ENCODE data around the gene SLC35F1.

SLC35F1 gene

GRCh38 chr6:118128755-118129154, 221.7 kb downstream of the SLC35F1 start:
- no peak for DNase-seq

- no peak for DNase-seq
These were observed 227.1 kb downstream of the SLC35F1 start for GRCh38 chr6:118134206-118134605.

DNA sequence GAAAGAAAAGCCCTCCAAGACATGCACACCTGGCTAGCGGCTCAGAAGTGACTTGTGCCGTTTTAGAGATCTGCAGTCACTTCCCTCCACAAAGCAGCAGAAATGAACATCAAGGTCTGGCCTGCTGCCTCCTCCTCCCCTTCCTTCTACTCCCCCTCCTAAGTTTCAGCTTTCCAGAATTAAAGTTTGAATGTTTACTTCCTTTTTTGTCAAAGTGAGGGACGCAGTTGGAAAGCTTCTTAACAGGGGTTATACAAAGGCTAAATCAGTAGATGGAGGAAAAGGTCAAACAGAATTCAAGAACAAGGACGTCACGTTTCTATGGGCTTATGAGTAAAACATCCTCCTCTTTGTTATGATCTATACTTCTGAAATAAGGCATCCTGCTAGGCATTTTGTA, 227.7 kb downstream of the SLC35F1 start:
- DNase-seq: no peak

- no peak for DNase-seq
These were observed 228.3 kb downstream of the SLC35F1 start for GRCh38 chr6:118135371-118135770.

DNA sequence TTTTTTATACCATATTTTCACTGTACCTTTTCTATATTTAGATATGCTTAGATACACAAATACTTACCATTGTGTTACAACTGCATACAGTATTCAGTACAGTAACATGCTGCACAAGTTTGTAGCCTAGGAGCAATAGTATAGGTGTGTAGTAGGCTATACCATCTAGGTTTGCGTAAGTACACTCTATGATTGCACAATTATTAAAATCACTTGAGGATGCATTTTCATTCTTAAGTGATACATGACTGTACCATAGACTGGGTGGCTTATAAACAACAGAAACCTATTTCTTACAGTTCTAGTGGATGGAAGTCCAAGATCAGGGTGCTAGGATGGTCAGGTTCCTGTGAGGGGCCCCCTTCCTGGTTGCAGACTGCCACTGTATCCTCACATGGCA, 234.1 kb downstream of the SLC35F1 start:
- no peak for DNase-seq

GRCh38 chr6:118146584-118146983, 239.5 kb downstream of the SLC35F1 start:
- no peak for DNase-seq

- no peak for DNase-seq
These were observed 240.4 kb downstream of the SLC35F1 start for GRCh38 chr6:118147511-118147910.

DNA sequence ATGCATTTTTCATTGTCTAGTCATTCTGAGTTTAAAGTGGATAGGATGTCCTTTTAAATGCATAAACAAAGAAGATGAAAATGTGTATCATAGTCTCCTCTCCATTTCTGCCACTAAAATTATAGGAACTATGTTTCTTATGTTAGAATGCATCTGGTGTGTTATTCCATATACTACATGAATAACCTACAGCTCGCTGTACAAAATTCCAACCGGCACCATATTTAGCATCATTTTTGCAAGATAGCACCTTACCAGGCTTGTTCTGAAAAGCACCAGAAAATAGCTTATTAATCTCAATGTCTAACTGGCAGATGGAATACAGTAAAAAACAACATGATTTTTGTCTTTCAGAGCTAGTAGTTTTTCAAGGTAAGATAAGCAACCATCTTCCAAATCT, 241.5 kb downstream of the SLC35F1 start:
- no peak for DNase-seq

- no peak for DNase-seq
These were observed 245.5 kb downstream of the SLC35F1 start for GRCh38 chr6:118152524-118152923.

- DNase-seq: no peak
These were observed 254.3 kb downstream of the SLC35F1 start for GRCh38 chr6:118161343-118161742.

DNA sequence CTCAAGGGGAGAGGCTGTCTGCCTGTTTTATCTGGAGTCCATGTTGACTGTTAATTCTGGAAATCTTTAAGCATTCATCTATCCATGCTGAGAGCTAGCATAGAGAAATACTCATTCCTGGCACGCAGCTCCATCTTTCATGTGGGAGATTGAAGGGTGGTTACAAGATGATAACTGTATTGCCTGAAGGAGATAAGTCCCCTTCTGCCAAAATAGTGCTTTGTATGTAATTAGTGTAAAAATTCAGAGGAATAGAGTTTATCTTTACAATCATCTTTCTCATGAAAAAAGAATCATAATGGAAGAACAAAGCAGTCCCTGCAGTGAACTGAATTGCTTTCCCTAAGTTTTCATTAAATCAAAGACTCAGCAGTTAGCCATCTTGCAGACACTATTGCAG, 256.5 kb downstream of the SLC35F1 start:
- DNase-seq: no peak

GRCh38 chr6:118165500-118165899, 258.4 kb downstream of the SLC35F1 start:
- DNase-seq: no peak

- DNase-seq: peak; percentile 30 to 38
These were observed 261.4 kb downstream of the SLC35F1 start for GRCh38 chr6:118168421-118168820.

GRCh38 chr6:118171852-118172251, 264.8 kb downstream of the SLC35F1 start:
- DNase-seq: no peak

DNA sequence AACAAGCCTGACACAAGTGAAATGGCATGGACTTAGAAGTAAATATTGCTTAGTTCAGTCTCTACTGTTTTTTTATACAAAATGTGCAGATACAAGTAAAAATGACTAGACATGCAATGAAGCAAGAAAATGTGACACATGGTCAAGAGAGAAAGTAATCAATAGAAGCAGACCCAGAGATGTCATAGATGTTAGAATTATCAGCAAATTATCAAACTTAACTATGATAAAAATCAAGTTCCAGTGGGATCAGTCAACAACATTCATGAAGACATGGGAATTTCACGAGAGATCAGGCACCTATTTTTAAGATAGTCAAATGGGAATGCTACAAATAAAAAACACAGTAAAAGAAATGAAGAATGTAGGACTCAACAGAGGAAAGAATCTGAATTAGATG, 267.0 kb downstream of the SLC35F1 start:
- DNase-seq: no peak

DNA sequence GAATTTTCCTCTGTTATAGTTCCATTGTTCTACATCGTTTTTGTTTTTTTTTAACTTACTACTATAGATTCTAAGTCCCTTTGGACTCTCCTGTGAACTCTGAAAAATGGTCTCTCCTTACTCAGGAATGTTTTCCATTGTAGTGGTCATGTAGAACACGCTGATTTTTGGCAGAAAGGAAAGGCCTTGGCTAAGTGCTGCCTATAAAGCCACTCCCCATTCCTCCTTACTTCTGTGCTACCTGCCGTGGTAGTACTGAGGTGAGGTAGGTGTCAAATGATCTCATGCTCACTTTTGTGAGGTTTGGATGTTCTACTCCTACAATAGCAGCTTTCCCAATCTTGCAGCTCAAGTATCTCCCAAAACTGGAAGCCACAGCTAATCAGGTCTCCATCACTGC, 270.7 kb downstream of the SLC35F1 start:
- DNase-seq: no peak

- DNase-seq: no peak
These were observed 272.0 kb downstream of the SLC35F1 start for GRCh38 chr6:118179048-118179447.

DNA sequence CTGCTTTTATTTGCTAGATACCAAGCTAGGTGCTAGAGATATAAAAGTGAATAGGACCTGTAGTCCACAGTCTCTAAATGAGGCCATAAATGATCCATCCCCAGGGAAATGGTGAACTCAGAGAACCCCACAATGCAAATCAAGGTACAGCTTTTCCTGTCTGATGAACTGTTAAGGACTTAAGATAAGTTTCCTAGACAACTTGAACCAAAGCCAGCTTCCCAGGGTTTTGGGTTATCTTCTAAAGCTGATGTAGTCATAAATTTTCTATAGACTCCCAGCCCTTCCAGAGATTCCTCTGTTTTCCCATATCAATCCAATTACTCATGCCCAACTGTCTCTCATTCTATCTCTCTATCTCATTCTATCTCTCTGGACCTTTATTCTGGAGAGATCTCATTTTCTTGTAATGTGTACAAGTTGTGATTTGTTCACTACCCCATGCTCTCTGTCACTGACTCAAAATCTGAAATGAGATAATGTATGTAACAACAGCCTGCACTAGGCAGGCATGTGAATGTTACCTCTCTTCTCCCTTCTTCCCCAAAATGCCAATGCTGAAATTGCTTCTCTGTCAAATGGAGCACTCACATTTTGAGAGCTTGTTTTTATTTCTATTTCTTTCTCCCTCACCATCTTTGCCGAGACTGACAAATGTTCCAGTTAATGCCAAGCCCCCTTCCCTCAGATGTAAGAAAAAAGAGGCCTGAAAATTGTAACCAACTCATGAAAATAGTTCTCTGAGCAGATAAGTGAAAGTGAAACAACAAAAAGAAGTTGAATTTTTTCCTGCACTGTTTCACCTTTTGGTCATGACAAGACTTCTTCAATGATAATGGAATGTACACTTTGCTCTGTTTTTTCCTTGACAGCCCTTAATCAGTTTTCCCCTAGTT, 279.9 kb downstream of the SLC35F1 start:
- no peak for DNase-seq

DNA sequence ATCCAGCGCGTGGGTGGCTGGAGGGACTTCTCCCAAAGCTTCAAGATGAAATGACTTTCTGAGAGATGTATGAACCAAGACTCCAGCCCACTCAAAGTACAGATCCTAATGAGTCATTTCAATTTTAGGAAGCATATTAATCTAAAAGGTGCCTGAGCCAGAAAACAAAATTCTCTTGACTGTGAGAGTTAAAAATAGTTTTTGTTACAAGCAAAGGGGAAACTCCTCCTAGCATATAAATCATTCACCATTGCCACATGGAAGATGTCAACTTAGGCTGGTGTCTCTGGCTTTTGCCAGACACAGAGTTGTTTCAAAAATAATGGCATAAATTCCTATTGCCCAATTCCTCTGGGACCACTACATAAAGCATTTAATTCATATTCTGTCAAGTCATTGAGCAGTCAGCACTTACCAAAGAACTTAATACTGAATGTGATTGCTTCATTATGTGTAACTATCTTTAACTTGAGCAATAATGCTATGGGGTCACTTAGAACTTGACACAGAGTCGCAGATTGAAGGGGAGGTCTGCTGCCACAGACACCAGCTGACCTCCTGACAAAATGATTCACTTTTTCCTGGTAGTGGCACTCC, 280.6 kb downstream of the SLC35F1 start:
- peak in 1 of 2 experiments; percentile 12 for DNase-seq

DNA sequence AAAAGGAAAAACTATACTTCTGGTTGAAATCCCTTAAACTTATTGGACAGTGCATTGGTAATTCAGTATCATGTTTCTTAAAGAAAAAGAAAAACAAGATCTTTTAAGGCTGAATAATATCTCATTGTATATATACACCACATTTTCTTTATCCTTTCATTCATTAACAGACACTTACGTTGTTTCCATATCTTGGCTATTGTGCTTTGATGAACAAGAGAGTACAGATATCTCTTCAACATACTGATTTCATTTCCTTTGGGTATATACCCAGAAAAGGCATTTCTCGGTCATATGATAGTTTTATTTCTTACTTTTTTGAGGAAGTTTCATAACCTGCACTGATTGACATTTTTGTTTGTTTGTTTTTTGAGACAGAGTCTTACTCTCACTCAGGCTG, 281.5 kb downstream of the SLC35F1 start:
- no peak for DNase-seq

DNA sequence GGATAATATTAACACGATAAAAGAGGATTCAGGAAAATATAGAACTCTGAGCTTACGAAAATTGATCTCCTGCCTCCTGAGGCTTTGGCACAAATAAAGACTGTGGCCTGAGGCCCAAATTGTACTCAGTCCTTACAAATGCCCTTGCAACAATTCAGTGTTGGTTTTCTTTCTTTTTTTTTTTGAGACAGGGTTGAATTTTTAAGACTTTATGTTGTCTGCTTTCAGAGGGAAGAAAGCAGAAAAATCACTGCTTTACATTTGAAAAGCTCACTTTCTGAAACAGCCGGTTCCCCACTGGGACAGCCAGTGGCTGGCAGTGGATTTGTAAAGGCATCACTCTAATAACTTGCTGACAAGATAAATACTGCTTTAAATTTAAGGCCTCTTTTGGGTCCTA, 290.5 kb downstream of the SLC35F1 start:
- no peak for DNase-seq

DNA sequence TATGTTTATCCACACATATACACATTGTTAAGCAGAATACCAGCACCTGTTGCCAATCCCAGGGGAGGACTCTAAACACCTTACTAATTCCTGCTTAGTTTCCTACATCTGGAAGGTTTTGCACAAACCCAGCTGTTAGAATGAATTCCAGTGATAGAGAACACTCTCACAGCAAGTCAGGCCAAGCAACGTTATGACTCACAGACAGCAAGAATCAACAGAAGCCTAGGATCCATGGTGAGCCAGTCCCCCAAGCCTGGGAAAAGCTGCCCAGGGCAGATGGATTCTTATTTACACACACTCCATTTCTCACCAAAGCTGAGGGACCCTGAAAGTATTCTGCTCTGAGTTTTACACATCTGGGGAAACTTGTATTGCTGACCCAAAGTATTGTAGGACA, 291.7 kb downstream of the SLC35F1 start:
- no peak for DNase-seq

DNA sequence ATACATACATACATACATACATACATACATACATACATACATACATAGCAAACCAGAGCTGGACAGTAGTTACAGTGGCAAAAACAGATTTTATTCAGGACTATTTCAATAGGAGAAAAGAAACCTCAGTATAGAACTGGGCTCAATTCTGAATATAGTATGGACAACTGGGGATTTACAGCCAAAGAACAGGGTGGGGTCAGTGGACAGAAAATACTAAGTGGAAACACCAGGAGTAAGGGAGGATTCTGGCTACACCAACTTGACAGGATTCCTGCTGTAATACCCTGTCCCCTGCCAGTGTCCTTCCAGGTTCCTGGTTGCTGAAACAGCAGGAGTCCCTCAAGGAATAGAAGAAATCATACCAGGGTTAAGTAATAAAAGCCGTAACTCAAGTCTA, 293.1 kb downstream of the SLC35F1 start:
- DNase-seq: no peak

DNA sequence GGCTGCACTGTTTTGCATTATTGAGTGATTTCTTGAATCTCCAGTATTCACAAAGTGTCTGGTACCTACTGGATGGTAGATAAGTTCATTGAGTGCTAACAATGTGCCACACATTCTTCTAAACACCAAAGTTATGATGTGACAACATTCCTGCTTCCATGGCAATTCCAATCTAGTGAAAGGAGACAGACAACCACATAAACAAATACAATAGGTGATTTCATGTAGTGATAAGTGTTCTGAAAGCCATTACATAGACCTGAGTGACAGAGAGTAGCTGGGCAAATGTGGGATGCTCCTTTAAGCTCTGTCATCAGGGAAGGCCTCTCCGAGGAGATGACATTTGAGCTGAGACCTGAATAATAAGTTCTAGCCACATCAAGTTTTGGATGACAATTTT, 295.5 kb downstream of the SLC35F1 start:
- DNase-seq: no peak

DNA sequence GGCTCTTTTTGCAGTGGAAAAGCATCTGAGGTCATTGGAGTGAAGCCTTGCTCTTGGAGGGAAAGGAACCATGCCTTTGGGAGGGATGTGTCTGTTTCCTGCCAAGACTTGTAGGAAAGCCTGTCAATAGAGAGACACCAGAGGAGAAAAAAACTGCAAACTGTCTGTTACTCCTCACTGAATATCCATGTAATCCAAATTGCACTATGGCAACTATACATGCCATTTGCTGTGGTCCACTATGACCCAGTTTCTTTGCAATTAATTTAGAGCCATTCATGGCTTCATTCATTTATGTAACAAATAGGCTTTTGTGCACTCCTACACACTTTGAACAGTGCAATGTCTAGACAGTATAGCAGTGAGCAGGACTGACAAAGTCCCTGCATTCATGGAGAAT, 296.5 kb downstream of the SLC35F1 start:
- no peak for DNase-seq

Measured in Kasumi-1 (cell line).